Measurements from ENCODE around the gene GSE1. TPM values are rescaled to one million over a fixed set of nuclear protein-coding genes. Genes with fewer than 3 reads are reported as not detected.
A peak's percentile ranks its signal among the peaks of the same experiment; 100 is the strongest.

The GSE1 gene
- total RNA-seq, 4 donors from 2014 or later, result 45.1 to 89.3 (median 71.3) TPM

GRCh38 chr16:85585711-85586110 is 27.4 kb upstream of the GSE1 start:
- Histone ChIP-seq H3K36me3 (no peaks in the 10 kb centered on the region), H3K9me3 (no peaks in the 10 kb centered on the region), H3K4me1 (peaks cover 4 to 14% of the 10 kb centered on the region in 2 donors), H3K27me3 (no peaks in the 10 kb centered on the region), H3K27ac (no peak overlapping the region), H3K4me3 (no peak overlapping the region)
- intact Hi-C loops (cut with DNase I; ENCODE audit: low total_unique reads) (no loop called here), in situ Hi-C loops (cut with MboI; ENCODE audit: low sequenced_read_pairs in 4 of 4) (no loop called here)
- no peak for DNase-seq
- TF ChIP-seq CTCF (IDR thresholded peaks at IDR 0.05 in 4 of 5, conservative IDR thresholded peaks at IDR 0.05 in 1 of 5) (no peak), POLR2A (IDR thresholded peaks at IDR 0.05) (no peak)
- no peak for ATAC-seq

GRCh38 chr16:85586380-85587104 is 26.6 kb upstream of the GSE1 start:
- Histone ChIP-seq H3K36me3 (no peaks in the 10 kb centered on the region), H3K4me3 (peak overlapping the region in 1 of 4 donors; percentile 17), H3K9me3 (no peaks in the 10 kb centered on the region), H3K4me1 (peaks cover 4 to 14% of the 10 kb centered on the region in 2 donors), H3K27ac (no peak overlapping the region), H3K27me3 (no peaks in the 10 kb centered on the region)
- peak in 1 of 2 donors; percentile 63 for ATAC-seq
- intact Hi-C loops (cut with DNase I; ENCODE audit: low total_unique reads) (no loop called here), in situ Hi-C loops (cut with MboI; ENCODE audit: low sequenced_read_pairs in 4 of 4) (no loop called here)
- DNase-seq, result peak in 1 of 2 donors; percentile 62
- TF ChIP-seq CTCF (IDR thresholded peaks at IDR 0.05 in 4 of 5, conservative IDR thresholded peaks at IDR 0.05 in 1 of 5), result no peak
- no peak for TF ChIP-seq POLR2A (IDR thresholded peaks at IDR 0.05)

- ATAC-seq (no peak), DNase-seq (no peak)
- H3K9me3 ChIP-seq, result no peaks in the 10 kb centered on the region
- H3K27me3 ChIP-seq, result no peaks in the 10 kb centered on the region
- in situ Hi-C loops (cut with MboI; ENCODE audit: low sequenced_read_pairs in 4 of 4), result no loop called here
- H3K36me3 ChIP-seq, result no peaks in the 10 kb centered on the region
- H3K4me3 ChIP-seq, result no peak overlapping the region
- TF ChIP-seq POLR2A (IDR thresholded peaks at IDR 0.05) (no peak), CTCF (IDR thresholded peaks at IDR 0.05 in 4 of 5, conservative IDR thresholded peaks at IDR 0.05 in 1 of 5) (no peak)
- peaks cover 4 to 9% of the 10 kb centered on the region in 2 donors for H3K4me1 ChIP-seq
- H3K27ac ChIP-seq, result no peak overlapping the region
- intact Hi-C loops (cut with DNase I; ENCODE audit: low total_unique reads), result no loop called here
Measured at GRCh38 chr16:85587762-85588556, 25.2 kb upstream of the GSE1 start.

GRCh38 chr16:85588562-85589503 is 24.3 kb upstream of the GSE1 start:
- TF ChIP-seq POLR2A (IDR thresholded peaks at IDR 0.05), result no peak
- TF ChIP-seq CTCF (IDR thresholded peaks at IDR 0.05 in 4 of 5, conservative IDR thresholded peaks at IDR 0.05 in 1 of 5), result no peak
- in situ Hi-C loops (cut with MboI; ENCODE audit: low sequenced_read_pairs in 4 of 4) (no loop called here), intact Hi-C loops (cut with DNase I; ENCODE audit: low total_unique reads) (no loop called here)
- ATAC-seq (no peak), DNase-seq (no peak)
- Histone ChIP-seq H3K4me1 (peaks cover 4 to 9% of the 10 kb centered on the region in 2 donors), H3K27ac (no peak overlapping the region), H3K27me3 (no peaks in the 10 kb centered on the region), H3K36me3 (no peaks in the 10 kb centered on the region), H3K4me3 (no peak overlapping the region), H3K9me3 (no peaks in the 10 kb centered on the region)

Measured in gastrocnemius medialis (tissue), 4 donors.